HG02763 (cell line): ENCODE results near the gene ZNF117.
"Not testable (repeated sequence)": the region's sequence is repeated elsewhere in the genome, so short reads cannot be mapped to it uniquely, and the experiment has no call there.

Experiments used
- ATAC-seq: cut with Tn5 transposase; IDR thresholded peaks from one replicate; pipeline ENCODE4 v1.9.1; 2021; ENCODE audit warnings: mild to moderate bottlenecking, moderate library complexity; ENCODE audit not compliant: unreplicated experiment

The ZNF117 gene

DNA sequence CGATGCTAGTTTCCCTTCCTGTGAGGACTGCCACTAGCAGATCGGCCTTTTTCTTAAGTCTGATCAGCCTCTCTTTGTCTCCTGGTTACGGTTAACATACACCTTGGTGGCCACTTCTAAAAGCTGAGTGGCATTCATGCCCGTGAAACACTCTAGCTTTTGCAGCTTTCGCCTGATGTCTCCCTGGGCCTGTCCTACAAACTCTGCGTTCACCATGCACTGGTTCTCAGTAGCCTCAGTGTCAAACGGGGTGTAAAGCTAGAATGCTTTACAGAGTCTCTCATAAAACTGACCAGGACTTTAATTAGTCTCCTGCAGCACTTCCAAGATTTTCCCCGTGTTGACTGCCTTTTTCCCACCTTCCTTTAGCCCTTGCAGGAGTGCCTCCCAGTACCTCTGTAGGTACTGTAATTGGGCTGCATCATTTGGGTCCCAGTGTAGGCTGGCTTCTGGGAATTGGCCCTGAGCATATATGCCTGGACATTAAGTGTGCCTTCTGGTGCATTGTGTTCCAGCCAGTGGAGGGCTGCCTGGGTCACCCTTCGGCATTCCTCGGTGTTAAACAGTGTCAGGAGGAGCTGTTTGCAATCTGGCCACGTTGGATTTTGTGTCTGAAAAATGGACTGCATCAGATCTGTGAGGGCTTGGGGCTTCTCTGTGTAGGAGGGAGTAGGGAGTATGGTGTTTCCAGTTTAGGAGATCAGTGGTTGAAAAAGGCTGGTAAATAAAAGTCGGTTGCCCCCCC lies 6.5 kb upstream of the ZNF117 start:
- no peak for ATAC-seq

DNA sequence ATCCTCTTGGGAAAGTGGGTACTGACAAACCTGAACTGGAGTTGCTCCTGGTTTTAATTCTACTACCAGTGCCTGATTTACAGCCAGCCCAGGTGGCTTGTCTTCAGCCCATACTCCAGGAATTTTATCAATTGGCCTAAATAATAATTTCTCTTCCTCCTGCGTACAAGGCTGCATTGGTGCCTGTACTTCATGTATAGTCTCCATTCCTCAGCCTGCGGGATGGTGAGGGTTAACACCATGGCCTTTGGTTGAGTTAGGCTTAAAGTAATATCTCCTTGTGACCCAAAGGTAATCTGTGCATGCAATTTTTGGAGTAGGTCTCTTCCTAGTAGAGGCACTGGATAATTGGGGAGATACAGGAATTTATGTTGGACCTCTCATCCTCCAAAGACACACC lies 5.5 kb upstream of the ZNF117 start:
- ATAC-seq = no peak

DNA sequence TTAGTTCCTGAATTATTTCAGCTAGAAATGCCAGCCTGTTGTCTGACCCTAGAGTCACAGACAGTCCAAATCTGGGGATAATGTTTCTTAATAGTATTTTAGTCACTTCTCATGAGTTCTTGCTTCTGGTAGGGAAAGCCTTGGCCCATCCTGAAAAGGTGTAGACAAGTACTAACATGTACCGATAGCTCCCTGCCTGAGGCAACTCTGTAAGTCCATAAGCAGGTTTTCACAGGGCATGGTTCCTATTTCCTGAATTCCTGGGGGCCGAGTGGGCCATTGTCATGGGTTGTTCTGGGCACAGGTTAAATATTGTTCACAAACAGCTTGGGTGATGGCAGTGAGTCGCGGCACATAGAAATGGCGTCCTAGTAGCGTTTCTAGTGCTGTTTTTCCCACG lies 3.1 kb upstream of the ZNF117 start:
- no peak for ATAC-seq

DNA sequence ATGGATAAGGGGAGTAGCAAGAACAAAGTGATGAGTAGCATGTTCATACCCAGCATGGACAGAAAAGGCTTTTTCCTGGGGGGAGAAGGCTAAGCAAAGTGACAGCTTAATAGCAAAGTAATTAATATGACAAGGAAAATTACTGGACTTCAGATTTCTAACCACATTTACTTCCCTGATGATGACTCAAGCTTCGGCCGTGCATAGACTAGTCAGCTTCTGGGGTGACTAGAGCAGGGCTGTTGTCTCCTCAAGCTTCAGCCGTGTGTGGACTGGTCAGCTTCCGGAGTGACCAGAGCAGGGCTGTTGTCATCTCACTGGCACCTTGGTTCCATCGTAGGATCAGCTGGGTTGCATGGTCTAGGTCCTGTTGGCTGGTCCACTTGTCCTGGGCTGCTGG lies 2.1 kb upstream of the ZNF117 start:
- ATAC-seq = no peak

DNA sequence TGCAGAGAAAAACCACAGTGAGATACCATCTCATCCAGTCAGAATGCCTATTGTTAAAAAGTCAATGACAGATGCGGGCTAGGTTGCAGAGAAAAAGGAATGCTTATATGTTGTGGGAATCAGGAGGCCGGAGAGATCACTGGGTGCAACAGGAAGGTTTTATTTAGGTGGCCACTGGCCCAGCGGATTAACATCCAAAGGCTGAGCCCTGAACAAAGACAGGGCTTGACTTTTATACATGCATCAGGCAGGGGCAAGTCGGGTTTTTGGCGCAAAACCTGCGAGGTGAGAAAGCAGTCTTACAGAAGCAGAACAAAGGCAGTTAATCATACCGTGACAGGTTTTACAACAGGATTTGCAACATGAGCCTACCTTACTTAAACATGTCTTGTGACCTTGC lies 620 bp downstream of the ZNF117 start:
- ATAC-seq = no peak

DNA sequence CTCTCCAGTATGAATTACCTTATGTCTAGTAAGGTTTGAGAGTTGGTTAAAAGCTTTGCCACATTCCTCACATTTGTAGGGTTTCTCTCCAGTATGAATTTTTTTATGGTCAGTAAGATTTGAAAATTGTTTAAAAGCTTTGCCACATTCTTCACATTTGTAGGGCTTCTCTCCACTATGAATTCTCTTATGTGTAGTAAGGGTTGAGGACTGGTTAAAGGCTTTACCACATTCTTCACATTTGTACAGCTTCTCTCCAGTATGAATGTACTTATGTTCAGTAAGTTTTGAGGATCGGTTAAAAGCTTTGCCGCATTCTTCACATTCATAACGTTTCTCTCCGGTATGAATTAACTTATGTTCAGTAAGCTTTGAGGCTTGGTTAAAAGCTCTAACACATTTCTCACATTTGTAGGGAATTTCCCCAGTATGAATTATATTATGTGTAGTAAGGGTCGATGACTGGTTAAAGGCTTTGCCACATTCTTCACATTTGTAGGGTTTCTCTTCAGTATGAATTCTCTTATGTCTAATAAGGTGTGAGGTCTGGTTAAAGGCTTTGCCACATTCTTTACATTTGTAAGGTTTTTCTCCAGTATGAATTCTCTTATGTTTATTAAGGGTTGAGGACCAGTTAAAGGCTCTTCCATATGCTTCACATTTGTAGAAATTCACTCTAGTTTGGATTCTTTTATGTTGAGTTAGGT lies 12.2 kb downstream of the ZNF117 start:
- ATAC-seq = no peak

DNA sequence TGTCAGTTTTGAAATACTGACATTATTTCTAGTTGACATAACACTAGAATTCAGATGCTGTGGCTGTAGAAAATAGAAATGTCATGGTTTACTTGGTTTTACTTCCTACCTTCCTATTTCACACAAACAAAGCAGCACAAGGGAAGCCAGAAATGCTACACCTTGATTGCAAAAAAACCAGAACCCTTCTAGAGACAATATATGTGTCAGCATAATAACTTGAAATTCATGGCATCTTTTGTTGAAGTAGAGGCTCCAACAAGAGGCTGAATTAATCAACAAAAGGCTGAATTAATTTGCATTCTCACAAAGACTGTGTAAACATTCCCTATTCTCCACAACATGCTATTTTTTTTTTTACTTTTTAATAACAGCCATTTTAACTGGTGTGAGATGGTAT lies 25.2 kb downstream of the ZNF117 start:
- ATAC-seq = no peak

DNA sequence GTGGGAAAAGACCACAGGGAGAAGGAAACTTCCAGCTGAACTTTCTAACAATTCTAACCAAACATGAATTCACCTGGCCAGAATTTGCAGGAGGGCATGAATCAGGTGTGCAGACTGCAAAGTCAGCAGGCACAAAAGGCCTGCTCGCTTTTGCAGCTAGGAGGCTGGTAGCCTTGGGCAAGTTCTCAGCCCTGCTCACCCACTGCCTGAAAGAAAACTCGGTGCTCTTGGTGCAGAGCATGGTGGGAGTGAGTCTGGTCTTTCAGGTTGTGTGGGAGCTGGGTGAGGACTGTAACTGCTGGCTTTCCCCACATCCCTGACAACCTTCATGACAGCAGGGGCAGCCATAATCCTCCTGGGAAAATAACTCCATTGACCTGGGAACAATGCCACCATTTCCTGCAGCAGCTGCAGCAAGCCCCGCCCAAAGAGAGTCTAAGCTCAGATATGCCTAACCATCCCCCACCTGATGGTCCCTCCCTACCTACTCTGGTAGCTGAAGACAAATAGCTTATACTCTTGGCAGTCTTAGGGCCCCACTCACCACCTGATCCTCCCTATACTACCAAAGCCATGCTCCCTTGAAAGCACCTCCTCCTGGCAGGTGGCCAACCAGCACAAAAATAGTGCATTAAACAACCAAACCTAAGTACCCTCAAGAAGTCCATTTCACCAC lies 31.6 kb downstream of the ZNF117 start:
- ATAC-seq = no peak

DNA sequence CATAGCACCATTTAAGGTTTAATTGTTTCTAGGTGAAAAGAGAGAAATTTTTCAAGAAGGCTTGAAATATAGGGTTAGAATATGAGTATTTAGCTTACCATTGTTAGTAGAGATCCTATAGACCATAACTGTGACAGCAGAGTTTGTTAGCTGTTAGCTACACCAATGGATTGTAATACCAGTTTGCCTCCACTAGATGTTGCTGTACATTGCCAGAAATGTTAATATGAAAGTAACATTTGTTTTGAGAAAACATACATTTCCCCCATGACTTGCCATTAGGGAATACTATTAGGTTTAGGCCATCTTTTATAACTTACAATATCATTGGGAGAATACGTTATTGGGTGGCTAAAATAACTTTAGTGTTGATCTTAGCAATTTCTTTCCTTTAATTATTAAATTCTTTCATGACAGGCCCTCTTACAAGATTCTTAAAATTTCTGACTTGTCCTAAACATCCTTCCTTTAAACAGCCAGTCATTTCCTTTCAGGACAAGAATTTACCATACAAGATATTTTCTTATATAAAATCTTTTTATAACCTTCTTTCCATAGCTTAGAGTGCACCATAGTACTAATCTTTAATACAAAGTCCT lies 39.5 kb downstream of the ZNF117 start:
- ATAC-seq = peak; percentile 56

DNA sequence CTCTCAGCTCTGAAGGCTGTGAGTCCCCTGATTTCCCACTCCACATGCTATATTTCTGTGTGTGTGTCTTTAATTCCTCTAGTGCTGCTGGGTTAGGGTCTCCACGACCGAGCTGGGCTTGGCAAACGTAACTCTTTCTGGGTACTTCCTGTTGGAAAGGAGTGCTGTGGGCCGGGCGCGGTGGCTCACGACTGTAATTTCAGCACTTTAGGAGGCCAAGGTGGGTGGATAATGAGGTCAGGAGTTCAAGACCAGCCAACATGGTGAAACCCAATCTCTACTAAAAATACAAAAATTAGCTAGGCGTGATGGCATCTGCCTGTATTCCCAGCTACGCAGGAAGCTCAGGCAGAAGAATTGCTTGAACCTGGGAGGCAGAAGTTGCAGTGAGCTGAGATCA lies 40.2 kb downstream of the ZNF117 start:
- ATAC-seq = not testable (repeated sequence)

DNA sequence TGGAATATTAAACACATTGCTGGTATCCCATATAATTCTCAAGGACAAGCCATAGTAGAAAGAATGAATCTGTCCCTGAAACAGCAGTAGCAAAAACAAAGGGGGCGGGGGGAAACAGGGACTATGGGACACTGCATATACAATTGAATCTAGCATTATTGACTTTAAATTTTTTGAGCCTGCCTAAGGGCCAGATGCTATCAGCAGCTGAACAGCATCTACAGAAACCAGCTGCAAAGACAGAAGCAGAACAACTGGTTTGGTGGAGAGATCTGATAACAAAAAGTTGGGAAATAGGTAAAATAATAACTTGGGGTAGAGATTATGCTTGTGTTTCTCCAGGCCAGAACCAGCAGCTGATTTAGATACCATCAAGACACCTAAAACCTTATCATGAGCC lies 42.1 kb downstream of the ZNF117 start:
- not testable (repeated sequence) for ATAC-seq

DNA sequence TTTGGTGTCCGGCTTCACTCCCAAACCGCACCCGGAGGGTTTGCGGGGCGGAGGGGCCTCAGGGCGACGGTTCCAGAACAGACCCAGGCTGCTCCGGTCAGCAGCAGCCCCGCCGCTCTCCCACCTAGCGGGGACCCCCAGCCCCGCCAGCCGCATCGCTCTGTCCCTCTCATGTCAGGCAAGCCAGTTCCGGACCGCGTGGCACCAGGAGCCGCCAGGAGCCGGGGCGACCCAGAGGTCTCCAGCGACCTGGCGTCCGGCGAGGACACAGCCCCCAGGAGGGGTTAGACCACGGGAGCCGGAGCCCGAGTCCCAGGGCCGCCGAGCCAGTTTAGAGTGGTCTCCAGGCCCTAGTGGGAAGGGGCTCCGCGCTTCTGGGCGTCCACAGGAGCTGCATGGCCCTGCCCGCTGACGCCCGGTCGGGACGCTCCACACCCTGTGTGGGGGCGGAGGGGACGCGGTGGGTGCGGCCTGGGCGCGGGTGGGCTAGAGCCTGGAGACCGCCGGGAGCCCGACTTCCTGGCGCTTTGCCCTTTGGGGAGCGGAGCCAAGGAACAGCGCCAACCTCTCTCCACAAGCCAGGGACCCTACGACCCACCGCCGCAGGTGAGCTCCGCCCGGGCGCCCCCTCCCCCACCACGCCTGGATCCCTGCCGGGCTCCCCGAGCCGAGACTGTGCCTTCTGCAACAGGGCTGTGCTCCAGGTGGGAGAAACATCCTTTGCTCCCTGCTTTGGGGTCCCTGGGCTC lies 43.4 kb downstream of the ZNF117 start:
- ATAC-seq = no peak

DNA sequence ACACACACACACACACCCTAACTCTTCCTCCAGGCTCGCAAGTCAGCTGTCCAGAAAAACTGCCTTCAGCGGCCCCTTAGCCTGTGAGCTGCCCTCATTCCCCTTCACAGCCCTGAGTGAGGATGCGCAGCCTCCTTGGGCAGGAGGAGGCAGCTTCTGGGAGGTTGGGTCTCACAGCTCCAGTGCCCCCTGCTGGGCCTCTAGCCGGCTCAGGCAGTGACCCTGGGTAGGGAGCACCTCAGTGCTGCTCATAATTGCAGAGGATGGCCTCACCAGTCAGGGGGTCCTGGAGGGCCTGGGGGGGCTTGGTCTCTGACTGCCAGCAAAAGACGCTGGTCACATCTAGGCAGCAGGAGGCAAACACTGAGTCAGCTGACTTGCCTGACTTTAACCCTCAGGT lies 44.1 kb downstream of the ZNF117 start:
- no peak for ATAC-seq

DNA sequence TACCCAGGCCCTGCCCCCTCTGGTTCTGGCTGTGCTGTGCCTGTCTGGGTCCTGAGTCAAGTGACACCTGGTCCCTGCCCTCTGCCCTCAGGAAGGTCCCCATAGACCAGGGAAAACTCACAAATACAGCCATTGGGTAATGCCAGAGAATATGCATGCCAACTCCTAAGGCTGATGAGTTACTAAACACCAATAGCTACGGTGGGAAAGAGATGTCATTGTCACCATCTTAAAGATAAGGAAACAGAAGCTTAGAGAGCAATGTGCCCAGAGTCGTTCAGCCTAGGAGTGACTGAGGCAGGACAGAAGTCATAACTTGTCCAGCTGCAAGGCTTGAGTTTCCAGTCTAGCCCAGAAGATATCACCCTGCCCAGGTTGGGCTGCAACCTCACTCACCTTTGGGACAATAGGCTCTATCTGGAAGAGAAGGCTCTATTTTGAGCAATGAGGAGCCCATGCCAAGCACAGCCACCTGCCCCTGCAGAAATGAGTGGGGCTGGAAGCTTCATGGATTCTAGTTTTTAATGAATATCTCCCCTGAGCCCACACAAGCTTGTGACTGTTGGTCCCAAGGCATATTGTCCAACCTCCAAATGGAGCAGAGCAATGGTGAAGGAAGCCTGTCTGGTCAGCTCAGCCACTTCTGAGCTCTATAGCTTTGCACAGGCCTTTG lies 45.2 kb downstream of the ZNF117 start:
- ATAC-seq = no peak

DNA sequence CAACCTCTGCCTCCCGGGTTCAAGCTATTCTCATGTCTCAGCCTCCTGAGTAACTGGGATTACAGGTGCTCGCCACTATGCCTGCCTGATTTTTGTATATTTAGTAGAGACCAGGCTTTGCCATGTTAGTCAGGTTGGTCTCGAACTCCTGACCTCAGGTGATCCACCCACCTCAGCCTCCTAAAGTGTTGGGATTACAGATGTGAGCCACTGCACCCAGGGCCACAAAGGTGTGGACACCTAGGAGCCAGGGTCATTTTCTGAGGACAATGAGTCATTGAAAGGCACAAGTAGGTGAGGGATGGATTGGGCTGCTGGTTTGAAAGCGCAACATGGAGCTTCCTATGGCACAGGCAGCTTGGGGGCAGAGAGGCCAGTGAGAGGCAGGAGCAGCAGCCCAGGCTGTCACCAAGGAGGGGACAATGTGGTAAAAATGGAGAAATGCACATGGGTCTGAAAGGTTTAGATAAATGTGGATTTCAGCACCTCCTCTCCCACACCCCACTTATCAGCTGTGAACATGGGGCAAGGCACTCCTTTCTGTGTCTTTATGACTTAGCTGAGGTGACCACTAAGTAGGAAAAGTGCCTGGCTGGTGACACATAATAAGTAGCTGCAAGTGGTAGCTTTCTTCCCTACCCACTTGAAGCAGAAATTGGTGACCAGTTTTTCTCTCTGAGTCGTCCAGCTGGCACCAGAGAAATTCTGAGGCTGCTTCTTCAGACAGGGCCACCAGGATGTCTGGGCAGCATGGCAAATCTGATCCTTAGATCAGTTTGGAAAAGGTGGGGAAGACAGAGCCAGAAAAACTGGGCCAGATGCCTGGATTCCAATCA lies 46.0 kb downstream of the ZNF117 start:
- ATAC-seq = not testable (repeated sequence)

DNA sequence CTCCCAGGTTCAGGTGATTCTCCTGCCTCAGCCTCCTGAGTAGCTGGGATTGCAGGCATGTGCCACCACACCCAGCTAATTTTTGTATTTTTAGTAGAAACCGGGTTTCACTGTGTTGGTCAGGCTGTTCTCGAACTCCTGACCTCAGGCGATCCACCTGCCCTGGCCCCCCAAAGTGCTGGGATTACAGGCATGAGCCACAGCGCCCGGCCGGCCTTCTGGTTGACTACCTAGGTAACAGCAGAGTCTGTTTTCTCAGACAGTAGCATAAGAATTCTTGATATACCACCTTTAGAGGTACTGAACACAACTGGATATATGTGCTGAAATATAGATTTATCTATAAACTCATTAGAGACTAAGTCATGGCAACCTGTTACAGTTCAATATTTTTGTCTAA lies 50.8 kb downstream of the ZNF117 start:
- not testable (repeated sequence) for ATAC-seq

DNA sequence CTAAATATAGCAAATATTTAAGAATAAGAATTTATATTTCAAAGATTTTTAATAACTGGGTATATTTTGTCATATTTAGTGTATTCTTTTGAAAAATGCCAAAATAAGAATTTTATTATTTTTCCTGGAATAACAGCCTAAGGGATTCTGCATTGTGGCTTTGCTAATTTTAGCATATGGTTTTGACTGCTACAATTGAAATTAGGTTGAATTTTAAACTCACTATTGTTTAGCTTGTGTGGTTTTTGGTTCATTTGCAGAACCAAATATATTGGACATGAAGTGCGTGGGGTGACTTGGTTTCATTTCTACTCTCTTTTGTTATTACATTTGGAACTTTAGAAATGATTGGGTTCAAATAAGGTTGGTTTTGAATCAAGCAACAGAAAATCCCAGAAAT lies 52.3 kb downstream of the ZNF117 start:
- no peak for ATAC-seq

DNA sequence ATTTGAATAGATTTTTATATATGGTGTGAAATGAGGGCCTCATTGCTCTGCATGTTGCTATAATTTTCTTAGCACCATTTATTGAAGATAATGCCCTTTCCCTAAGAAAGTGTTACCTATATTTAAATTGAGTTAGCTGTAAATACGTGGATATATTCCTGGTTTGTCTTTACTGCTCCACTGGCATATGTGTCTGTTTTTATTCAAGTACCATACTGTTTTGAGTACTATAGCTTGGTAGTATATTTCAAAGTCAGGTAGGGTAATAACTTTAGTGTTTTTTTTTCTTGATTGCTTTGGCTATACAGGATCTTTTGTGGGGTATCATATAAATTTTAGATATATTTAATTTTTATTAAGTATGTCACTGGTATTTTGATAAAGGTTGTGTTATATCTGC lies 56.4 kb downstream of the ZNF117 start:
- ATAC-seq = no peak
